NB4 (cell line): ENCODE measurements around the gene SMIM10L1.

Experiments
- CTCF ChIP-seq: IDR thresholded peaks from one replicate; pipeline ENCODE4 v1.5.1; 2012; ENCODE audit warnings: low read depth, low read length
- MYC ChIP-seq: IDR thresholded peaks from 2 replicates; pipeline ENCODE4 v1.6.1; 2011; ENCODE audit warnings: low read depth, low read length
- POLR2A ChIP-seq: IDR thresholded peaks from 2 replicates; pipeline ENCODE4 v1.6.1; 2011; ENCODE audit warnings: mild to moderate bottlenecking; ENCODE audit not compliant: insufficient read length; ENCODE audit errors: extremely low read depth

- TF ChIP-seq CTCF, result no peak
- TF ChIP-seq MYC, result no peak
- no peak for TF ChIP-seq POLR2A
Observed at GRCh38 chr12:11143352-11143751, 27.6 kb upstream of the SMIM10L1 start.
